Endodermal cell (in vitro differentiated cells): Measurements from ENCODE around the gene RALGAPA2. TPM values are rescaled to one million over a fixed set of nuclear protein-coding genes. Genes with fewer than 3 reads are reported as not detected.

Source experiments
- DNase-seq: peaks from one replicate; pipeline ENCODE4 v3.0.0-alpha.2; 2017
- H3K27ac ChIP-seq: 2 replicates; pipeline ENCODE4 v1.5.1; 2013; ENCODE audit warnings: mild to moderate bottlenecking, low read depth, low read length, moderate library complexity
- H3K27me3 ChIP-seq: 2 replicates; pipeline ENCODE4 v1.6.1; 2013; ENCODE audit warnings: mild to moderate bottlenecking, low read length, moderate library complexity; ENCODE audit not compliant: insufficient read depth, control insufficient read depth, poor library complexity, severe bottlenecking
- H3K36me3 ChIP-seq: 2 replicates; pipeline ENCODE4 v1.7.0; 2013; ENCODE audit warnings: mild to moderate bottlenecking, low read length, moderate library complexity; ENCODE audit not compliant: control insufficient read depth, insufficient read depth
- H3K4me1 ChIP-seq: one replicate; pipeline ENCODE4 v1.7.0; 2013; ENCODE audit warnings: low read length; ENCODE audit not compliant: control insufficient read depth, insufficient read depth
- H3K4me3 ChIP-seq: 2 replicates; pipeline ENCODE4 v1.5.1; 2013; ENCODE audit warnings: mild to moderate bottlenecking, low read length, moderate library complexity
- H3K9ac ChIP-seq: 2 replicates; pipeline ENCODE4 v1.6.1; 2013; ENCODE audit warnings: mild to moderate bottlenecking, low read length, moderate library complexity; ENCODE audit not compliant: poor library complexity, severe bottlenecking; ENCODE audit errors: extremely low read depth
- H3K9me3 ChIP-seq: 2 replicates; pipeline ENCODE4 v1.6.1; 2013; ENCODE audit warnings: mild to moderate bottlenecking, low read length, moderate library complexity; ENCODE audit not compliant: control insufficient read depth
- H3K27ac Mint-ChIP-seq: 2 replicates; pipeline ENCODE4 v1.8.0; 2020; ENCODE audit warnings: mixed read lengths
- H3K27me3 Mint-ChIP-seq: 2 replicates; pipeline ENCODE4 v1.8.0; 2021; ENCODE audit warnings: mild to moderate bottlenecking, mixed read lengths; ENCODE audit not compliant: insufficient read depth
- H3K36me3 Mint-ChIP-seq: 2 replicates; pipeline ENCODE4 v1.8.0; 2020; ENCODE audit warnings: low read depth, mixed read lengths
- H3K4me1 Mint-ChIP-seq: 2 replicates; pipeline ENCODE4 v1.8.0; 2020; ENCODE audit warnings: mixed read lengths
- H3K4me3 Mint-ChIP-seq: 2 replicates; pipeline ENCODE4 v1.8.0; 2020; ENCODE audit warnings: mild to moderate bottlenecking, moderate library complexity, mixed read lengths
- H3K9me3 Mint-ChIP-seq: 2 replicates; pipeline ENCODE4 v1.8.0; 2020; ENCODE audit warnings: mild to moderate bottlenecking, mixed read lengths
- CTCF ChIP-seq: fragments of 200-600 bp; sonication (generic); conservative IDR thresholded peaks from 2 replicates; pipeline ENCODE4 v1.5.0; 2021; ENCODE audit warnings: antibody characterized with exemption, mild to moderate bottlenecking
- WGBS, 2 experiments: methylation state at CpG; one replicate each; pipeline versions ENCODE4 v1.1.5 to v1.1.7; 2013; ENCODE audit warnings: missing lambda C conversion rate in 2 of 2, mixed read lengths in 1 of 2; ENCODE audit not compliant: insufficient coverage in 1 of 2, insufficient read length in 1 of 2; 5-methylcytosine and 5-hydroxymethylcytosine counted together
- total RNA-seq, 2 donors: library from RNA; stranded (reverse); fragmentation: NEBNext Ultra II Directional in 1 of 2; extraction: Animal tissue kit (Norgen Biotek cat#: 25700) in 1 of 2; gene quantifications; 2 replicates in 1 of 2; 3 replicates in 1 of 2; pipeline ENCODE4 v1.2.1, GENCODE V29; 2021

RALGAPA2 gene
- total RNA-seq, 2 donors from 2014 or later: 19.5 to 24.6 TPM

DNA sequence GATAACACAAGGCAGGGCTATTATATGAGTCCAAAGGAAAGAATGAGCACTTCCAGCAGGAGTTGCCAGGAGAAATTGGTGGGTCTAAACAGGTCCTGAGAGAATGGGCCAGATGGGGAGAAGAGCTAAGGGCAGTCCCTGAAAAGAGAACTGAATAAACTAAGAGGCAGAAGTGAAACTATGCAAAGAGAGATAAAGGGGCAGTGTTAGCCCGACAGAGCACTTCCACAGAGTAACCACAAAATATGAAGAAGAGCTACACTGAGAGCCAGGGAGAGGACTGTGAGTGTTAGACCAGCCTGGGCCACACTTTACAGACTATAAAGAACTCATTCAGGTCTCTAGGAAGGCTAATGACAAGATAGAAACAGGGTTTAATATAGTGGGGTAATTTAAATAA, 43.8 kb downstream of the RALGAPA2 start:
- no peak overlapping the region for H3K4me3 ChIP-seq

GRCh38 chr20:20666359-20666758, 46.1 kb downstream of the RALGAPA2 start:
- TF ChIP-seq CTCF: no peak
- H3K36me3 Mint-ChIP-seq: no peaks in the 10 kb centered on the region
- Histone ChIP-seq H3K36me3 (no peaks in the 10 kb centered on the region), H3K4me3 (no peak overlapping the region), H3K27ac (no peak overlapping the region), H3K4me1 (no peaks in the 10 kb centered on the region), H3K9me3 (no peaks in the 10 kb centered on the region), H3K9ac (no peak overlapping the region), H3K27me3 (no peaks in the 10 kb centered on the region)
- no peak overlapping the region for H3K27ac Mint-ChIP-seq
- 71 to 78% methylated on average over 4 to 5 of the region's 5 CpGs for WGBS, 2 experiments
- H3K27me3 Mint-ChIP-seq: no peaks in the 10 kb centered on the region
- H3K9me3 Mint-ChIP-seq: no peaks in the 10 kb centered on the region
- no peak for DNase-seq
- no peak overlapping the region for H3K4me3 Mint-ChIP-seq
- peaks cover 6% of the 10 kb centered on the region for H3K4me1 Mint-ChIP-seq

More for the DNA sequence above, 43.8 kb downstream of the RALGAPA2 start:
- no peak overlapping the region for H3K4me3 Mint-ChIP-seq
- H3K4me1 Mint-ChIP-seq: peaks cover 6% of the 10 kb centered on the region
- H3K9me3 ChIP-seq: no peaks in the 10 kb centered on the region
- H3K36me3 Mint-ChIP-seq: no peaks in the 10 kb centered on the region
- no peaks in the 10 kb centered on the region for H3K27me3 ChIP-seq
- DNase-seq: no peak
- H3K27ac ChIP-seq: no peak overlapping the region
- WGBS, 2 experiments: 63% methylated on average over 1 of the region's 1 CpG; no CpG with 5 or more reads in 1 of the 2 experiments
- H3K36me3 ChIP-seq: no peaks in the 10 kb centered on the region
- no peak overlapping the region for H3K27ac Mint-ChIP-seq
- no peaks in the 10 kb centered on the region for H3K27me3 Mint-ChIP-seq
- no peaks in the 10 kb centered on the region for H3K9me3 Mint-ChIP-seq
- no peak for TF ChIP-seq CTCF
- H3K9ac ChIP-seq: no peak overlapping the region
- H3K4me1 ChIP-seq: no peaks in the 10 kb centered on the region

- no peaks in the 10 kb centered on the region for H3K9me3 Mint-ChIP-seq
- H3K4me3 ChIP-seq: no peak overlapping the region
- no peak overlapping the region for H3K4me3 Mint-ChIP-seq
- no peak overlapping the region for H3K27ac ChIP-seq
- H3K9me3 ChIP-seq: no peaks in the 10 kb centered on the region
- no peaks in the 10 kb centered on the region for H3K27me3 ChIP-seq
- peaks cover 6% of the 10 kb centered on the region for H3K4me1 Mint-ChIP-seq
- H3K36me3 Mint-ChIP-seq: no peaks in the 10 kb centered on the region
- no peaks in the 10 kb centered on the region for H3K27me3 Mint-ChIP-seq
- DNase-seq: no peak
- no peaks in the 10 kb centered on the region for H3K36me3 ChIP-seq
- no peak for TF ChIP-seq CTCF
- no peak overlapping the region for H3K9ac ChIP-seq
- no peaks in the 10 kb centered on the region for H3K4me1 ChIP-seq
- WGBS, 2 experiments: 88% methylated on average over 3 of the region's 3 CpGs; no CpG with 5 or more reads in 1 of the 2 experiments
- no peak overlapping the region for H3K27ac Mint-ChIP-seq
Measured at GRCh38 chr20:20665606-20666332, 46.7 kb downstream of the RALGAPA2 start.
